Measurements from ENCODE around the gene GALNT2. TPM values are rescaled to one million over a fixed set of nuclear protein-coding genes. Genes with fewer than 3 reads are reported as not detected.

GALNT2 gene
- total and polyA plus RNA-seq, 5 donors = 27.4 to 45.5 (median 38.8) TPM

GRCh38 chr1:230097370-230097769, 30.3 kb downstream of the GALNT2 start:
- ATAC-seq = no peak
- no peaks in the 10 kb centered on the region for H3K4me1 ChIP-seq (ENCODE audit: control insufficient read depth, insufficient read depth, low read length)

GRCh38 chr1:230098723-230099122, 31.7 kb downstream of the GALNT2 start:
- intact Hi-C loops (cut with DNase I) = no loop called here
- no peak overlapping the region for H3K4me3 ChIP-seq (ENCODE audit: low read length)
- H3K27me3 ChIP-seq (ENCODE audit: control insufficient read depth, insufficient read depth) = no peaks in the 10 kb centered on the region
- H3K4me1 ChIP-seq (ENCODE audit: control insufficient read depth, insufficient read depth, low read length) = no peaks in the 10 kb centered on the region
- ATAC-seq = no peak
- WGBS = 97% methylated on average over 8 of the region's 8 CpGs
- no peak for DNase-seq
- no peak overlapping the region for H3K27ac ChIP-seq (ENCODE audit: low read length)
- H3K9me3 ChIP-seq (ENCODE audit: control insufficient read depth, low read length) = no peaks in the 10 kb centered on the region

More at GRCh38 chr1:230097370-230097769, 30.3 kb downstream of the GALNT2 start:
- intact Hi-C loops (cut with DNase I) = no loop called here
- no peak overlapping the region for H3K4me3 ChIP-seq (ENCODE audit: low read length)
- DNase-seq = no peak
- no peaks in the 10 kb centered on the region for H3K9me3 ChIP-seq (ENCODE audit: control insufficient read depth, low read length)
- H3K27ac ChIP-seq (ENCODE audit: low read length) = no peak overlapping the region
- no peaks in the 10 kb centered on the region for H3K27me3 ChIP-seq (ENCODE audit: control insufficient read depth, insufficient read depth)
- WGBS = 98% methylated on average over 4 of the region's 4 CpGs

GRCh38 chr1:230099465-230099864, 32.4 kb downstream of the GALNT2 start:
- no peaks in the 10 kb centered on the region for H3K27me3 ChIP-seq (ENCODE audit: control insufficient read depth, insufficient read depth)
- DNase-seq (no peak), ATAC-seq (no peak)
- H3K4me1 ChIP-seq (ENCODE audit: control insufficient read depth, insufficient read depth, low read length) = no peaks in the 10 kb centered on the region
- WGBS = 97% methylated on average over 1 of the region's 1 CpG
- intact Hi-C loops (cut with DNase I) = no loop called here
- no peak overlapping the region for H3K27ac ChIP-seq (ENCODE audit: low read length)
- H3K9me3 ChIP-seq (ENCODE audit: control insufficient read depth, low read length) = no peaks in the 10 kb centered on the region
- H3K4me3 ChIP-seq (ENCODE audit: low read length) = no peak overlapping the region

- Histone ChIP-seq H3K4me3 (ENCODE audit: low read length) (no peak overlapping the region), H3K4me1 (ENCODE audit: control insufficient read depth, insufficient read depth, low read length) (peaks cover 10% of the 10 kb centered on the region), H3K27me3 (ENCODE audit: control insufficient read depth, insufficient read depth) (no peaks in the 10 kb centered on the region), H3K9me3 (ENCODE audit: control insufficient read depth, low read length) (no peaks in the 10 kb centered on the region), H3K27ac (ENCODE audit: low read length) (no peak overlapping the region)
- intact Hi-C loops (cut with DNase I) = no loop called here
- no peak for DNase-seq
- 95% methylated on average over 3 of the region's 3 CpGs for WGBS
- ATAC-seq = no peak
Observed at GRCh38 chr1:230100932-230101331, 33.9 kb downstream of the GALNT2 start.

GRCh38 chr1:230101556-230101955, 34.5 kb downstream of the GALNT2 start:
- no peak for ATAC-seq
- no peak for DNase-seq
- H3K27ac ChIP-seq (ENCODE audit: low read length) = no peak overlapping the region
- 31% methylated on average over 2 of the region's 2 CpGs for WGBS
- intact Hi-C loops (cut with DNase I) = no loop called here
- no peaks in the 10 kb centered on the region for H3K9me3 ChIP-seq (ENCODE audit: control insufficient read depth, low read length)
- H3K4me1 ChIP-seq (ENCODE audit: control insufficient read depth, insufficient read depth, low read length) = peaks cover 13% of the 10 kb centered on the region
- H3K4me3 ChIP-seq (ENCODE audit: low read length) = no peak overlapping the region
- H3K27me3 ChIP-seq (ENCODE audit: control insufficient read depth, insufficient read depth) = no peaks in the 10 kb centered on the region

- no peak for DNase-seq
- H3K27me3 ChIP-seq (ENCODE audit: control insufficient read depth, insufficient read depth) = no peaks in the 10 kb centered on the region
- no peak overlapping the region for H3K4me3 ChIP-seq (ENCODE audit: low read length)
- intact Hi-C loops (cut with DNase I) = no loop called here
- peaks cover 13% of the 10 kb centered on the region for H3K4me1 ChIP-seq (ENCODE audit: control insufficient read depth, insufficient read depth, low read length)
- WGBS = 82% methylated on average over 5 of the region's 5 CpGs
- no peak overlapping the region for H3K27ac ChIP-seq (ENCODE audit: low read length)
- no peak for ATAC-seq
- H3K9me3 ChIP-seq (ENCODE audit: control insufficient read depth, low read length) = no peaks in the 10 kb centered on the region
Observed at GRCh38 chr1:230102046-230102445, 35.0 kb downstream of the GALNT2 start.

GRCh38 chr1:230102472-230102871, 35.4 kb downstream of the GALNT2 start:
- Histone ChIP-seq H3K27me3 (ENCODE audit: control insufficient read depth, insufficient read depth) (no peaks in the 10 kb centered on the region), H3K9me3 (ENCODE audit: control insufficient read depth, low read length) (no peaks in the 10 kb centered on the region), H3K27ac (ENCODE audit: low read length) (no peak overlapping the region), H3K4me3 (ENCODE audit: low read length) (no peak overlapping the region), H3K4me1 (ENCODE audit: control insufficient read depth, insufficient read depth, low read length) (peaks cover 13% of the 10 kb centered on the region)
- no peak for ATAC-seq
- WGBS = 95% methylated on average over 4 of the region's 4 CpGs
- intact Hi-C loops (cut with DNase I) = no loop called here
- DNase-seq = no peak

GRCh38 chr1:230103306-230104173, 36.5 kb downstream of the GALNT2 start:
- H3K27ac ChIP-seq (ENCODE audit: low read length) = no peak overlapping the region
- H3K9me3 ChIP-seq (ENCODE audit: control insufficient read depth, low read length) = no peaks in the 10 kb centered on the region
- no peak for DNase-seq
- H3K4me3 ChIP-seq (ENCODE audit: low read length) = no peak overlapping the region
- WGBS = 71% methylated on average over 5 of the region's 5 CpGs
- no peaks in the 10 kb centered on the region for H3K27me3 ChIP-seq (ENCODE audit: control insufficient read depth, insufficient read depth)
- H3K4me1 ChIP-seq (ENCODE audit: control insufficient read depth, insufficient read depth, low read length) = peaks cover 13% of the 10 kb centered on the region
- intact Hi-C loops (cut with DNase I) = no loop called here
- no peak for ATAC-seq

- H3K9me3 ChIP-seq (ENCODE audit: control insufficient read depth, low read length) = no peaks in the 10 kb centered on the region
- H3K27me3 ChIP-seq (ENCODE audit: control insufficient read depth, insufficient read depth) = no peaks in the 10 kb centered on the region
- peak overlapping the region; percentile 58 for H3K27ac ChIP-seq (ENCODE audit: low read length)
- intact Hi-C loops (cut with DNase I) = no loop called here
- 14% methylated on average over 19 of the region's 19 CpGs for WGBS
- peak; percentile 96 to 99 (median 97) for DNase-seq
- no peak overlapping the region for H3K4me3 ChIP-seq (ENCODE audit: low read length)
- ATAC-seq = peak; percentile 89 to 96
- peaks cover 13% of the 10 kb centered on the region for H3K4me1 ChIP-seq (ENCODE audit: control insufficient read depth, insufficient read depth, low read length)
Observed at GRCh38 chr1:230104395-230105244, 37.6 kb downstream of the GALNT2 start.

- ATAC-seq (no peak), DNase-seq (no peak)
- intact Hi-C loops (cut with DNase I) = no loop called here
- H3K4me3 ChIP-seq (ENCODE audit: low read length) = no peak overlapping the region
- no peaks in the 10 kb centered on the region for H3K27me3 ChIP-seq (ENCODE audit: control insufficient read depth, insufficient read depth)
- WGBS = 81% methylated on average over 12 of the region's 12 CpGs
- peak overlapping the region; percentile 65 for H3K27ac ChIP-seq (ENCODE audit: low read length)
- peaks cover 13% of the 10 kb centered on the region for H3K4me1 ChIP-seq (ENCODE audit: control insufficient read depth, insufficient read depth, low read length)
- H3K9me3 ChIP-seq (ENCODE audit: control insufficient read depth, low read length) = no peaks in the 10 kb centered on the region
Observed at GRCh38 chr1:230105245-230105753, 38.3 kb downstream of the GALNT2 start.

Measured in right cardiac atrium (tissue), 5 donors.